GM18868 (cell line): ENCODE measurements around the gene EXD1.
"Not testable (repeated sequence)": the region's sequence is repeated elsewhere in the genome, so short reads cannot be mapped to it uniquely, and the experiment has no call there.

Source experiments
- ATAC-seq: cut with Tn5 transposase; IDR thresholded peaks from one replicate; pipeline ENCODE4 v1.9.1; 2021; ENCODE audit warnings: mild to moderate bottlenecking, moderate library complexity; ENCODE audit not compliant: unreplicated experiment

Gene EXD1

DNA sequence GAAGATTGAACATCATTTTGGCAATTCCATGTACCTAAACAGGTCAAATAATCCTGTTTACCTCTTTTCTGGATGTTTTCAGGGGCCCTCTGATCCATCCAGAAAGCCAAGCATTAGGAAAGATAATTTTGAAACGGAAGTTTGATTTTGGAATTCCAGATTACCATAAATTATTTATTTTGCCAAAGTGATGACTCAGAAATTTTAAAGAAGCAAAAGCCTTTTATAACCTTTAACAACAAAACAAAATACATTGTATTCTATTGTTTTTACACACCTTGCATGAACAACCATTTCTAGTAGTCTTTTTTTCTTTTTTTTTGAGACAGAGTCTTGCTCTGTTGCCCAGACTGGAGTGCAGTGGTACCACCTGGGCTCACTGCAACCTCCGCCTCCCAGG lies 82.5 kb downstream of the EXD1 start:
- ATAC-seq = no peak

DNA sequence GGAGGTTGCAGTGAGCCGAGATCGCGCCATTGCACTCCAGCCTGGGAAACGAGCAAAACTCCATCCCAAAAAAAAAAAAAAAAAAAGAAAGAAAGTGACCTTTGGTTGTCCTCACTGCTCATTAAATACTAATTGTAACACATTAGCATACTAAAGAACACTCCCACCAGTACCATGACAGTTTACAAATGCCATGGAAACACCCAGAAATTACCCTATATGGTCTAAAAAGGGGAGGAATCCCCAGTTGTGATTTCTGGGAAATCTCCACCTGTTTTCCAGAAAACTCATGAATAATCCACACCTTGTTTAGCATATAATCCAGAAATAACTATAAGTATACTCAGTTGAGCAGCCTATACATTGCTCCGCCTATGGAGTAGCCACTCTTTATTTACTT lies 90.9 kb downstream of the EXD1 start:
- no peak for ATAC-seq

DNA sequence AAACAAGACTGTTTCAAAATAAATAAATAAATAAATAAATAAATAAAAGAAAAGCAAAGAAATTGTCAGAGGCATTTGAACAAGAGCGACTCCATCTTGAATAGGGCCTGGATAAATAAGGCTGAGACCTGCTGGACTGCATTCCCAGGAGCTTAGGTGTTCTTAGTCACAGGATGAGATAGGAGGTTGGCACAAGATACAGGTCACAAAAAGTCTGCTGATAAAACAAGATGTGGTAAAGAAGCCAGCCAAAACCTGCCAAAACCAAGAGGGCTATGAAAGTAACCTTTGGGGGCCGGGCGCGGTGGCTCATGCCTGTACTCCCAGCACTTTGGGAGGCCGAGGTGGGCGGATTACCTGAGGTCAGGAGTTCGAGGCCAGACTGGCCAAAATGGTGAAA lies 91.4 kb downstream of the EXD1 start:
- not testable (repeated sequence) for ATAC-seq

DNA sequence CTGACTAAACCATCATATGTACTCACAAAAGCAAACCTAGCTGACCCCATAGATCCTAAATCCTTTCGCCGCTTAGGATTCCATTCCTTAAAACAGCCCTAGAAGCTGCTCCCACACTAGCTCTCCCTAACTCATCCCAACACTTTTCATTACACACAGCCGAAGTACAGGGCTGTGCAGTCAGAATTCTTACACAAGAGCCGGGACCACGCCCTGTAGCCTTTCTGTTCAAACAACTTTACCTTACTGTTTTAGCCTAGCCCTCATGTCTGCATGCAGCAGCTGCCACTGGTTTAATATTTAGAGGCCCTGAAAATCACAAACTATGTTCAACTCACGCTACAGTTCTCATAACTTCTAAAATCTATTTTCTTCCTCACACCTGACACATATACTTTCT lies 95.0 kb downstream of the EXD1 start:
- ATAC-seq = not testable (repeated sequence)

DNA sequence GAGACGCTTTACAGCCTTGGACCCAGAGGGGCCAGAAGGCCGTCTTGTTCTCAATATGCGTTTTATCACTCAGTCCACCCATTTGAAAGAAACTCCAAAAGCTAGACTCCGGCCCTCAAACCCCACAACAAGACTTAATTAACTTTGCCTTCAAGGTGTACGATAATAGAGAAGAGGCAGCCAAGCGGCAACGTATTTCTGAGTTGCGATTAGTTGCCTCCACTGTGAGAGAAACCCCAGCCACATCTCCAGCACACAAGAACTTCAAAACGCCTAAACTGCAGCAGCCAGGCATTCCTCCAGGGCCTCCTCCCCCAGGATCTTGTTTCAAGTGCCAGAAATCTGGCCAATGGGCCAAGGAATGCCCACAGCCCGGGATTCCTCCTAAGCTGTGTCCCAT lies 97.1 kb downstream of the EXD1 start:
- no peak for ATAC-seq
